Activated CD4-positive, alpha-beta T cell treated with anti-CD3 and anti-CD28 coated beads, Interleukin-2, amount 50 U/mL, for 16 hours (primary cell): ENCODE data around the gene TMOD1.
A peak's percentile ranks its signal among the peaks of the same experiment; 100 is the strongest.
"Not testable (repeated sequence)": the region's sequence is repeated elsewhere in the genome, so short reads cannot be mapped to it uniquely, and the experiment has no call there.

Experiments used
- DNase-seq: peaks from one replicate; pipeline ENCODE4 v3.0.0-alpha.2; 2020

TMOD1 gene

GRCh38 chr9:97501177-97501971, at the start of gene TMOD1:
Gene TMOD1, plus strand, starts transcription at chr9:97501666. Its CDS starts 22,523 bp downstream, at chr9:97524189.
- peak; percentile 30 for DNase-seq

GRCh38 chr9:97453573-97453972, 47.9 kb upstream of the TMOD1 start:
- not testable (repeated sequence) for DNase-seq

- not testable (repeated sequence) for DNase-seq
These were observed 44.6 kb upstream of the TMOD1 start for GRCh38 chr9:97456841-97457240.

GRCh38 chr9:97459326-97459725, 42.1 kb upstream of the TMOD1 start:
- DNase-seq = no peak

- no peak for DNase-seq
These were observed 39.3 kb upstream of the TMOD1 start for GRCh38 chr9:97462159-97462558.

GRCh38 chr9:97462914-97463313, 38.6 kb upstream of the TMOD1 start:
- no peak for DNase-seq

- peak; percentile 60 for DNase-seq
These were observed 32.6 kb upstream of the TMOD1 start for GRCh38 chr9:97468658-97469448.

GRCh38 chr9:97470076-97470475, 31.4 kb upstream of the TMOD1 start:
- DNase-seq = no peak

- no peak for DNase-seq
These were observed 27.7 kb upstream of the TMOD1 start for GRCh38 chr9:97473717-97474116.

GRCh38 chr9:97474372-97474925, 27.0 kb upstream of the TMOD1 start:
- no peak for DNase-seq

- no peak for DNase-seq
These were observed 26.4 kb upstream of the TMOD1 start for GRCh38 chr9:97475059-97475458.

GRCh38 chr9:97478301-97478981, 23.0 kb upstream of the TMOD1 start:
- no peak for DNase-seq

- DNase-seq = no peak
These were observed 21.8 kb upstream of the TMOD1 start for GRCh38 chr9:97479496-97480159.

- DNase-seq = no peak
These were observed 21.3 kb upstream of the TMOD1 start for GRCh38 chr9:97480174-97480573.

- DNase-seq = no peak
These were observed 20.7 kb upstream of the TMOD1 start for GRCh38 chr9:97480749-97481148.

GRCh38 chr9:97484134-97484533, 17.3 kb upstream of the TMOD1 start:
- no peak for DNase-seq

- no peak for DNase-seq
These were observed 14.4 kb upstream of the TMOD1 start for GRCh38 chr9:97487107-97487506.

- no peak for DNase-seq
These were observed 13.6 kb upstream of the TMOD1 start for GRCh38 chr9:97487861-97488260.

GRCh38 chr9:97491216-97491999, 10.1 kb upstream of the TMOD1 start:
- DNase-seq = no peak

- DNase-seq = not testable (repeated sequence)
These were observed 3.7 kb upstream of the TMOD1 start for GRCh38 chr9:97497558-97498375.

- not testable (repeated sequence) for DNase-seq
These were observed 2.6 kb upstream of the TMOD1 start for GRCh38 chr9:97498846-97499245.
